ENCODE results near the gene CDKAL1. TPM values are rescaled to one million over a fixed set of nuclear protein-coding genes. Genes with fewer than 3 reads are reported as not detected.

The CDKAL1 gene
- total RNA-seq, 4 donors from 2014 or later: 15.2 to 17.9 (median 17.1) TPM

DNA sequence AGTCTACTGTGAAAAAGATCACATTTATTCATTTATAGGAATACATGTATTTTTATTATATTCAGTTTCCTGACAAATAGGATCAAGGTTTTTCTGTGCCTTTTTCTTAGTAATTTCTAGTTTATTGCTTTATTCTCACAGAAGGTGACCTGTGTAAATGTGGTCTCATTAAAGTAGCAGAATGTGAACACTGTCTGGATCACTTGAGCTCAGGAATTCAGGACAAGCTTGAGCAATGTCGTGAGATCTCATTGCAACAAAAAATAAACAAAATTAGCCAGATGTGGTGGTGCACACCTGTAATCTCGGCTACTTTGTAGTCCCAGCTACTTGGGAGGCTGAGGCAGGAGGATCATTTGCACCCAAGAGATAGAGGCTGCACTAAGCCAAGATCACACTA lies 516.7 kb downstream of the CDKAL1 start:
- TF ChIP-seq, protein P1, sequence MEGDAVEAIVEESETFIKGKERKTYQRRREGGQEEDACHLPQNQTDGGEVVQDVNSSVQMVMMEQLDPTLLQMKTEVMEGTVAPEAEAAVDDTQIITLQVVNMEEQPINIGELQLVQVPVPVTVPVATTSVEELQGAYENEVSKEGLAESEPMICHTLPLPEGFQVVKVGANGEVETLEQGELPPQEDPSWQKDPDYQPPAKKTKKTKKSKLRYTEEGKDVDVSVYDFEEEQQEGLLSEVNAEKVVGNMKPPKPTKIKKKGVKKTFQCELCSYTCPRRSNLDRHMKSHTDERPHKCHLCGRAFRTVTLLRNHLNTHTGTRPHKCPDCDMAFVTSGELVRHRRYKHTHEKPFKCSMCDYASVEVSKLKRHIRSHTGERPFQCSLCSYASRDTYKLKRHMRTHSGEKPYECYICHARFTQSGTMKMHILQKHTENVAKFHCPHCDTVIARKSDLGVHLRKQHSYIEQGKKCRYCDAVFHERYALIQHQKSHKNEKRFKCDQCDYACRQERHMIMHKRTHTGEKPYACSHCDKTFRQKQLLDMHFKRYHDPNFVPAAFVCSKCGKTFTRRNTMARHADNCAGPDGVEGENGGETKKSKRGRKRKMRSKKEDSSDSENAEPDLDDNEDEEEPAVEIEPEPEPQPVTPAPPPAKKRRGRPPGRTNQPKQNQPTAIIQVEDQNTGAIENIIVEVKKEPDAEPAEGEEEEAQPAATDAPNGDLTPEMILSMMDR (IDR thresholded peaks at IDR 0.05; ENCODE audit: low read depth): no peak

DNA sequence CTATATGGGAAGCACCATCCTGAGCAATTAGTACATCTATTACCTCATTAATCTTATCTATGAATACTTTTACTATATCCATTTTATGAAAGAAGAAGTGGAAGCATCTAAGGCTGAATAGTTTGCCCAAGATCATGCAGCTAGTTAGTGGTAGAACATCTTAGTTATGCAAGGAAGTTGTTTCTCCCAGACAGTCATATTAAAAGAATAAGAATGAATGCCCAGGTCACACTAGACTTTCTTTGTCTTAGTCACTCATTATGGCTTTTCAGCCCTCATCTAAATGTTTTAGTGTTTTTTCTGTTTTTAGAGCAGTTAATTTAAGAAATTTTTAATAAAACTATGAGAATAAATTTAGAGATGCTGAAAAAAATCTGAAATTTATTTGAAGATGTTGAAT lies 517.5 kb downstream of the CDKAL1 start:
- TF ChIP-seq, protein P1 (IDR thresholded peaks at IDR 0.05; ENCODE audit: low read depth): no peak

DNA sequence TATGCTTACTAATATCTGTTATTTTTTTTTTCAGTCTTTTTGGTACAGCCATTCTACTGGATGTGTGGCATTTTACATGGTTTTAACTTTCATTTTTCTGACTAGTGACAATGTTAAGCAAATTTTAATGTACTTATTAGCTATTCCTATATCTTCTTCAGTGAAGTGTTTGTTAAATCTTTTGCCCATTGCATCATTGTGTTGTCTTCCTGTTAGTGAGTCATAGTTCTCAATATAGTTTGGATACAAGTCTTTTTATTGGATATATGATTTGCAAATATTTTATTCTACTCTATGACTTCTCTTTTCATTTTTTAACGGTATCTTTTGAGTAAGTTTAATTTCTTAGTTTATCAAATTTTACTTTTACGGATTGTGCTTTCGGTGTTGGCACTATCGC lies 519.4 kb downstream of the CDKAL1 start:
- TF ChIP-seq, protein P1 (IDR thresholded peaks at IDR 0.05; ENCODE audit: low read depth): no peak

DNA sequence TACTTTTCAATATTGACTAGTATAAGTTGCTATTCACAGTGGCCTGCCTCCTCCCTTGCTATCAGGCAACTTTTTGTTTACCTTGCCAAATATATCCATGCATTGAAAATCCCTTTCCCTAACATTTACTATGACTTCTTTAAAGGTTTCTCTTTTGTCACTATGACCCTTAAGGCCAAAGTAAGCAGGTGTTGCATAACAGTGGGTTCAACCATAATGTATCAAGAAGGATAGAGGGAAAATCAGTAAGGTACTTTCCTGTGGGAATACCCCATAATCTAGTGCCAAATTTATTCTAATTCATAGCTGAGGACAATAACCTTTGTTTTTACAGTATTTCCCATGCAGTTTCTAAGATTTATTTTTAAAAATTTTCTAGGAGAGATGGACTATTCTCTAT lies 527.6 kb downstream of the CDKAL1 start:
- TF ChIP-seq, protein P1 (IDR thresholded peaks at IDR 0.05; ENCODE audit: low read depth): no peak

DNA sequence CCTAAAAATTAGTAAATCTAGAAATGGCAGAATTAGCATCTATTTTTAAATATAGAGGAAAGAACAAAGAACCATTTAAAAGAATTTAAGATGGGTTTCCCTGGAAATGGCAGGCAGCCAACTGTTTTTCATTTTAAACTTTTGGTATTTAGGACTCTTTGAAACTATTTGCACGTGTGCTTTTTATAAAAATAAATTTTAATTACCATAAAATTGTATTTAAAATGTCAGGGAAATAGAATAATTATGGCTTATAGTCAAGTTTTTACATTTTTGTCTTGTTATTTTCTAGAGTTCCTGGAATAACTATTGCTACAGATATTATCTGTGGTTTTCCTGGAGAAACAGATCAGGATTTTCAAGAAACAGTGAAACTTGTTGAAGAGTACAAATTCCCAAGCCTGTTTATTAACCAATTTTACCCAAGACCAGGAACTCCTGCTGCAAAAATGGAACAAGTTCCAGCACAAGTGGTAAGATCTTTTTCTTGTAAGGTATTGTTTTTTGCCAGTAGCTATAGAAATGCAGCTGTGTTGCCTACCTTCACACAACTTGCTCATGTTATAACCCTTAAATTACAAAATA lies 530.6 kb downstream of the CDKAL1 start:
- TF ChIP-seq, protein P1 (IDR thresholded peaks at IDR 0.05; ENCODE audit: low read depth): no peak

DNA sequence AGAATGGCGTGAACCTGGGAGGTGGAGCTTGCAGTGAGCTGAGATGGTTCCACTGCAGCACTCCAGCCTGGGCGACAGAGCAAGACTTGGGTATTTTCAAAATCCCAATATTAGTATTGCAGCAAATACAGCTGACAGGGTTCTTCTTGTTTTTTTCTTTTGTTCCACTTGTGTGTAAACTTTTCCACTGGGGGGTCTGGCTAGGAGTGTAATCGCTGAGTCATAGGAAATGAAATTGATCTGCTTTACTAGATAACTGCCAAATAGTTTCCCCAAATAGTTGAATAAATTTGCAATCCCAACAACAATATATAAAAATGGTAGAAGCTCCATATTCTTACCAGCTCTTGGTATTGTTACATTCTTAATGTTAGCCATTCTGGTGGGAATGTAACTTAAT lies 533.3 kb downstream of the CDKAL1 start:
- TF ChIP-seq, protein P1 (IDR thresholded peaks at IDR 0.05; ENCODE audit: low read depth): no peak

DNA sequence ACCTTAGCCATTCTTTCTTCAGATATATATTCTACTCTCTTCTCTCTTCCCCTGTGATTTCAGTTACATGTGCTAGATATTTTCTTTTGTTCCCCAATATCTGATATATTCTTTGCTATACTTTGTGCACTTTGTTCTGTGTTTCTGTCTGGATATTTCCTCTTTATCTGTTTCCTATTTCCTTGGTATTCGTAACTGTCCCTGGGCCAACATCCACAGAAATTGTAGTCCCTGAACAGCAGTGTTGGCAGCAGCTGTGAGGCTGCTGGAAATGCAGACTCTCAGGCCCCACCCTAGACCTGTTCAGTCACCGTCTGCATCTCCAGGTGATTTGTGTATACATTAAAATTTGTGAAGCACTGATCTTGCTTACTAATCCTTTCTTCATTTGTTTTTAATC lies 536.4 kb downstream of the CDKAL1 start:
- TF ChIP-seq, protein P1 (IDR thresholded peaks at IDR 0.05; ENCODE audit: low read depth): no peak
